GM15510 (cell line): ENCODE measurements around the gene DHX34.

ENCODE experiments used
- POLR2A ChIP-seq: IDR thresholded peaks from 3 replicates; pipeline ENCODE4 v1.6.1; 2011; ENCODE audit warnings: borderline replicate concordance; ENCODE audit not compliant: insufficient read length; ENCODE audit errors: extremely low read depth

DHX34 gene

DNA sequence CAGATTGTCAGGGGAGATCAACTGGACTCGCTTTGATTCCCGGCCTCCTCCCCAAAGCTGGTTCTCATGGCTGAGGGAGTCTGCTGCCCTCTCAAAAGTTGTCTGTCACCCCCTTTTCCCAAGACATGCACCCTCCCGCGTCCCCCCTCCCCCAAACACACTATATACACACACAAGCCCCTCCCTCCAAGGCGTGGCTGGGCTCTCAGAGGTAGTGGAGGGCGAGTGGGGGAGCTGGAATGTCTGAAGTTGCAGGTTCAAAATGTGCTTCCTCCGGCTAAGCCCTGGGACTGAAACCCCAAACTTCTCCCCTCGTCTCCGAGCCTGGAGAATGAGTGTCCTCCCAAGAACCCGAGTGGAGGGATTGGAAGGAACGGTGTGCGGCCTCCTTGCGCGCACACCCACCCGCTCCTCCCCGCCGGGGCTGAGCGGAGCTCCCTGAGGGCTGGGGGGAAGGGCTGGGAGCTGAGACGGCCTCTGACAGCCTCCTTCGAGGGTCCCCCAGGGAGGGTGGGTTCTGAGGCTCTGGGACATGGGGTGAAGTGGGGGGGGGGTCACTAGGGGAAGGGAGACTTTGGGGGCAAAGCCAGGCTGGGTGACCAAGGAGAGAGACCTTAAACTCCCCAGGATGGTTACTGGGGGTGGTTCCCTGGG lies 80.2 kb downstream of the DHX34 start:
- TF ChIP-seq POLR2A = no peak

DNA sequence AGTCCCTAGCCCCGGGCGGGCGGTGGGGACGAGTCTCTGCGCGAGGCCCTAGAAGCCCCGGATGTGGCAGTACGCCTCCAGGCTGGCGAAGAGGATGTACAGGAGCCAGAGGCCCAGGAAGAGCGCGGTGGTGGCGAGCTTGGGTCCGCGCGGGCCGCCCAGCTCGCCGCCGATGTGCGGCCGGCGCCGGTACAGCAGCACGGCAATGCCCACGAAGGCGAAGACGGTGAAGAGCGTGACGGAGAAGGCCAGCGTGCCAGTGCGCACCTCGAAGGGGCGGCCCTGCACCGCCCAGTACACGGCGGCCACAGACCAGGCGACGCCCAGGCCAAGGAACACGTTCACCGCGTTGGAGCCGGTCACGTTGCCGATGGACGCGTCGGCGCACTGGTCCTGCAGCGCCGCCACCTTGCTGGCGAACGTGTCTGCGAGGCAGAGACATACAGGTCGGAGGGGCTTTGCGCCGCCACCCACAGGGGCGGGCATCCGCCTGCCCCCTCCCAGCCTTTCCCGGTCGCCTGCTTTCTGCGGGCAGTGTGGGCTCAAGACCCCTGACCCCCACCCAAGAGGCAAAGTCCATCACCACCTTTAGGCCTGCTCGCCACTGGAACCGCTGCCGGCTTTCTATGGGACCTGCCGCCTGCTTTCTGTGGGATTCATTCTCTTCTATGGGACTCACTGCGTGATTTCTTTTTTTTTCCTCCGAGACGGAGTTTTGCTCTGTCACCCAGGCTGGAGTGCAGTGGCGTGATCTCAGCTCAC lies 81.1 kb downstream of the DHX34 start:
- no peak for TF ChIP-seq POLR2A

DNA sequence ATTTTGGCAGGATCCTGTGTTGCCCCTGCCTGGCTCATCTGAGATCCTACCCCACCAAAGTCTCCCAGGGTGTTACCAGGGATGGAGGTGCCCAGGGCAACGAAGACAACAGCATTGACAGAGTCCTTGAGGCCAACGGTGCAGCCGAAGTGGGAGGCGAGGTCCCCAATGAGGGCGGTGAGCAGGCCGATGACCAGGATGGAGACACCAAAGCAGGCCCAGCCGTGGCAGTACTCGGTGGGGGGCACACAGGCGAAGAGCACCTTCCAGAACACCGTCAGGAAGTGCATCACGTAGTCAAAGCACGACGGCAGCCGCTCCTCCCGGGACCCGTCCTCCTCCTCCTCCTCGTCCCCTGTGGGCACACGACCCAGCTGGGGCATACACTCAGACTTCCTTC lies 83.0 kb downstream of the DHX34 start:
- TF ChIP-seq POLR2A = no peak
